NCI-H82 treated with DMSO at 0.1 percent for 48 hours (cell line): ENCODE measurements around the gene PIP5KL1.

ENCODE experiments used
- DNase-seq: peaks from one replicate; lab custom pipeline; 2025; ENCODE audit not compliant: unreplicated experiment; lab: John Stamatoyannopoulos, UW

PIP5KL1 gene

DNA sequence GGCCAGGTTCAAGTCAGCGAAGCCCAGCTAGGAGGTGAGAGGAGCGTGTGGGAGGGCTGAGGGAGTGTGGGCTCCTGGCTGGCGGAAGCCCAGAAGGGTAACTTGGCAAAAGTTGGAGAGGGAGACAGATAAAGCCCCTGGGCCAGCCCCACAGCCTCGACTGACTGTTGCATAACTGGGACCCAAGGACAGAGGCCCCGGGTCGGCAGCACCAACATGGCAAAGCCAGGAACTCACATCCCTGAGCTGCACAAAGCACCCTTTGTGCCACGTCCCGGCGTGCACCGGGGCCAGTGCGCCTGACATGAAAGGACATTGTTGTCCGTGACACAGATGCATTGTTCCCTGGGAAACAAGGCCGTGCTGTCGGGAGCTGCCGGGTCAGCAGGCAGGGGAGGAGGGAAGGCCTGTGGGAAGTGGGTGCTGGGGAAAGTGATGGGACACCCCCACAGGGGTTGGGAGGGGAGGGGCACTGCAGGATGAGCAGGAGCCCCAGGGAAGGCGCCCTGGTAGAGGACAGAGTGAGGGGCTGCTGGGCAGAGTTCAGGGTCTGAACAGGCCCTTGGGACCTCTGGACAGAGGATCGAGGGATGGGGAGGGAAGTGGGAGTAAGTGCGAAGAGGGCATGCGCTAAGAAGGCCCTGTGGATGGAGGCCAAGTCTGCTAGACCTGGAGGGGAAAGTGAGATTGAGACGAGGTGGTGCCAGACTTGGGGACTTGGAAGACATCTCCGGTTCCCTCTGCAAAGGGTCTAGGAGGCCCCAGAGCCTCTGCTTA lies 20.1 kb upstream of the PIP5KL1 start:
- no peak for DNase-seq

DNA sequence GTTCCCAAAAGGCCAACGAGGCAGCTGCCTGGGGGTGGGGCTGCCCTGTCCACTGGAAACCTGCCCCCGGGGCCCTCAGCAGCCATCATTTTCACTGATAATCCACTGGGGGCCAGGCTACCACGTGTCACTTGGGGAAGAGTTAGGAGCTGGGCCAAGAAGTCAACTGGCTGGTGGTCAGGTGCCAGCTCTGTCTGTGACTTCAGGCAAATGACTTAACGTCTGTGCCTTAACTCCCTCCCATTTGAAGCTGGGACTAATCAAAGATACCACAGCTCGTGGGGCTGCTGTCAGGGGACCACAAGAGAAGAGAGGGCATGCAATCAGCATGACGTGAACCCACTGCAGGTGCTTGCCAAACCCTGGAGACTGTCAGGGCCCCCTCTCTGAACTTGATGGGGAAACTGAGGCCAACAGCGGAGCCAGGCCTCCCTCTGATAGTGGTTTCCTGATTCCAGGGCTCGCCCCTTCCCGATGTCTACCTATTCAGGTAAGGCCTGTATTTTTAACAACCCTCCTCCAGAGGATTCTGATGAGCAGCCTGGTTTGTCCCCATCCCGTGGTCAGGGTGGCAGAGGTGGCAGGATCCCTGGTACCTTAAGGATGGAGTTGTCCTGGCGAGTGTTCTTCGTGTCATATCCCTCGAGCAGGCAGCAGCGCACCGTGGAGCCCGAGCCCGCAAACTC lies 19.4 kb upstream of the PIP5KL1 start:
- DNase-seq: no peak

DNA sequence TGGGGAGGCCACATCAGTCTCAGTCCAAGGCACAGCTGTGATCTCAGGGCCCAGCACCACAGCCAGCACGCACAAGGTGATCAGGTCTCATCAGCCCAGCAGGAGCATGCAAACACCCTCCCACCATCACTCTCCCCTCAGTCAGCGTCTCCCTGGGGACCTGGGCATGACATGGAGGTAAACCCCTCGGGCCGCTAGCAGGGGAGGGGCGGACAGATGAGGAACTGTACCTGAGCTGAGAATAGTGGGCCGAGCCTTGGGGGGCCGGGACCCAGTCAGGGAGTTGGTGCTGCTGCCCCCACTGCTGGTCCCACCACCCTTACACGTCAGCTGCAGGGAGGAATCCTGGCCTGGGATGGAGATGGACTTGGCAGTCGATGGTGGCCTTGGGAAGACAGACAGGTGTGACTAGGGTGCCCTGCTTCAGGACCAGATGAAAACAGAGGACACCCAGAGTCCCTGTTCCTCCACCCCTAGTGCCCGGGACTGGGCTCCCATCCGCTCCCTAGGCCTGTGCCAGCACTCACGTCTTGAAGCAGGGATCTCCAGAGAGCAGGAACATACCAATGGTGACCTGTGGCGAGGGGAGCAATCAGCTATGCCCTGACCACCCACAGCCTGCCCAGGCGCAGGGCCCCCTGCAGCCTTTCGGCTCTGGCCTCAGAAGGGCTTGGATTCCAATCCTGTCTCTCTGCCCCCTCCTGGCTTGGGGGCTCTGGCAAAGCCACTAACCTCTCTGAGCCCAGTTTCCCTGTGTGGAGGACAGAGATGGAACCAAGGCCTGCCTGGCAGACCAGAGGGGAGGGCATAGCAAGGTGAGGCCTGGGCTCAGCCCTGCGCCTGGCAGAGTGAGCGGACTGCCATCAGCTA lies 17.5 kb upstream of the PIP5KL1 start:
- no peak for DNase-seq

DNA sequence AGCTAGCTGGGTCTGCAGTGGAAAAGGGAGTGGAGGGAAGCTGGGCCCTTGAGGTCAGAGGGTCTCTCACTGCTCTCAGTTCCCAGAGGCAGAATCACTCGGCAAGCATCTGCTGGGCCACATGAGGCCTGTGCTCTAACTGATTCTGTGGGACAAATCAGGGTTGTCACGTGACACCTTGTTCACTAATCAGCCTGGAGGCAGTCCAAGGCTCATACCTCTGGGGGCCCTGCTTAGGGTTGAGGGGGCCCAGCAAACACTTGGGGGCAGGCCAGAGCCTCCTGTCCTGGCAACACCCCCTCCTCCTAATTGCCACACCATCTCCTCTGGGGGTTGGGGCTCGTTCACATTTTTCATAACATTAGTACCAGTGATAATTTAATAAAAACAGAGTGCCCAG lies 16.2 kb upstream of the PIP5KL1 start:
- DNase-seq: no peak

DNA sequence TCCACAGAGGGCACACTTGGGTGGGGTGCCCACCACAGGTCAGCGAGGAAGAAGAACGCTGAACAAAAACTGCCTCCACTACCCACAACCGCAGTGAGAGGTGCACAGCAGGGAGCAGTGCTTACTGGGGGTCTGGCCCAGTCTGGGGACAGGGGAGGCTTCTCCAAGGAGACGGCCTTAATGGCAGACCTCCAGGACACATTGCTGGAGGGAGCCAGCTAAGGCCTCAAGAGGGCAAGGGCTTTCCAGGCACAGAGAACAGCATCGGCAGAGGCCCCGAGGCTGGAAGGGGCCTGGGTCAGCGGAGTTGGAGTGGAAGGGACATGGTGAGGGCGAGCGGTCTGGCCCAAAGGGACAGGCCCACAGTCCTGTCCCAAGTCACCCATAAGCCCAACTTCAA lies 15.4 kb upstream of the PIP5KL1 start:
- DNase-seq: no peak

DNA sequence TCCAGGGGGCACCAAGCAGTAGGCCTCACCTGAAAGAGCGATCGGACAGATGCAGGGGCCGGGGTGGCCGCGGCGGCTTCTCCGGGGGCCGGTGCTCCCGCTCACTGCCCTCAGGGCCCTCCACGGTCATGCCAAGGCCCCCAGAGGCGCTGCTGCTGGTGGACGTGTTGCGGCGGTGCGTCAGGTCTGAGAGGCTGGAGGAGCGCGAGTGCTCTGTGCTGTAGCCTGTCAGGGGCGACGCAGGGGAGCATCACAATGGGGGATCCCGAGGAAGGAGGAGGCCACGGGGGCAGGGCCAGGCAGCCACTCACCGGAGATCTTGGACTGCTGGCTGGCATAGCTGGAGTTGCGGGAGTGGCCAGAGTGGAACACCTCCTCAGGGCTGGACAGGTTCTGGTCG lies 14.8 kb upstream of the PIP5KL1 start:
- DNase-seq: no peak

DNA sequence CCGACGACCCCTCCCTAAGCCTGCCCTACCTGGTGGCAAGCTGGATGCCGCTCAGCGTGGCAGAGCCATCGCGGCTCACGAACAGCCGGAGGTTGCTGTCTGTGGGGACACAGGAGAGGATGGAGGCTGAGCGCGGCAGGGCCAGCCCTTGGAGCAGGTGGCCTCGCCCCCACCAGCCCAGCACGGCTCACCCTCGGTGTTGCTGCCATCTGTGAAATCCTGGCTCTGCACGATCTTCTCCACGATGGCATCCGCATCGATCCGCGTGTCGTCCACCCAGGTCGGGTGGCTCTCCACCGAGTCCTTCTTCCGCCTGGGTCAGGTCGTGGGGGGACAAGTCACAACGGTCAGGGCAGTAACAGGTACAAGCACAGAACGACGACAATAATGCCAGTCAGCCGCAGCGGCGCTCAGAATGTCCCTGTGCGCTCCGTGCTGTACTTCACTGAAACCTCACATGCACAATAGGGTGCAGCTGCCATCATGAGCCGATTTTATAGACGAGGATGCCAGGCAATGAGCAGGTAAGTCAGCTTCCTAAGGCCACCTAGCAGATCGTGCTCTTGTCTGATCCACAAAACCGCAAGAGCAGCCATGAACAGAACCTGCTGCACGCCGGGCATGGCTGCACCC lies 14.1 kb upstream of the PIP5KL1 start:
- no peak for DNase-seq

DNA sequence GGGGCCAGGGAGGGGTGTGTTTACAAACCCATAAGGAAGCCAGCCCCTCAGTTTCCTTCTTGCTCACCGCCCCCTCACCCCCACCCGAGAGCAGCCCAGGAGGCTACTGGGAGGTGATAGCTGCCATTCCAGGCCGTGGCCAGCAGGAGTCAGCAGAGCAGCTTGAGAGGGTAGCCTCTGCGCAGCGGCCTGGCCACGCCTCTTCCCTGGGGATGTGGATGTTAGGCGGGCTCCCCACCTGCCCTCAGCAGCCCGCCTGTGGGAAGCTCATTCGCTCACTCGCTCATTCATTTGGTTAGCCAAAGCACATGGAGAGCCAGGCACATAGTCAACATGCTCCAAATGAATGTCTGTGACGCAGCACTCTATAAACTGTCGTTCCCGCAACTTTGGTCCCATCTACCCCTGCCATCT lies 13.2 kb upstream of the PIP5KL1 start:
- peak; percentile 32 for DNase-seq

DNA sequence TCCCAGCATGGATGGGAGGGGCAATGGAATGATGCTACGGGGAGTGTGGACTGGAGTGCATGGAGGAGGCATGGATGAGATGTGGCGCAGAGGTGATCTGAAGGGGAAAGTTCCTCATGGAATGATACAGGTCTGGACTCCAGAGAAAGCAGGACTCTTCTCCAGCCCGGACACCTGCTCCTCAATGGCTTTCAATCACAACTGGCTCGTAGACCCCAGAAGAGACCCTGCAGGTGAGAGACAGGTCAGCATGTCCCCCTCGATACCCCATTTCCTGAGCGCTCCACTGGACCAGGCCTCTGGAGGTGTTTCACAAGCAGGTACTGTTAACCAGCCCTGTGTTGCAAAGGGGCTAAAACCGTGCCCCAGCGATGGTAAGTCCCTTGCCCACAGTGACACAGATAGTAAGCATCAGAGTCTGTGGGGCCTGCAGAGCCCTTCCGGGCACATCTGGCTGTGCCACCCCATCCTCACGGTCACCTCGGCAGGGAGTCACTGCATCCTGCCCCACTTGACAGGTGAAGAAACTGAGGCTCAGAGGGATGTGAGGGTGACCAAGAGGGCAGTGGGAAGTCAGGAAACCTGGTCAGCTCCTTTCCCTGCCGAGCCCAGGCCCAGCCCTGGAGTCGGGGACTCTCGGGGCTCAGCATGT lies 12.6 kb upstream of the PIP5KL1 start:
- DNase-seq: no peak

DNA sequence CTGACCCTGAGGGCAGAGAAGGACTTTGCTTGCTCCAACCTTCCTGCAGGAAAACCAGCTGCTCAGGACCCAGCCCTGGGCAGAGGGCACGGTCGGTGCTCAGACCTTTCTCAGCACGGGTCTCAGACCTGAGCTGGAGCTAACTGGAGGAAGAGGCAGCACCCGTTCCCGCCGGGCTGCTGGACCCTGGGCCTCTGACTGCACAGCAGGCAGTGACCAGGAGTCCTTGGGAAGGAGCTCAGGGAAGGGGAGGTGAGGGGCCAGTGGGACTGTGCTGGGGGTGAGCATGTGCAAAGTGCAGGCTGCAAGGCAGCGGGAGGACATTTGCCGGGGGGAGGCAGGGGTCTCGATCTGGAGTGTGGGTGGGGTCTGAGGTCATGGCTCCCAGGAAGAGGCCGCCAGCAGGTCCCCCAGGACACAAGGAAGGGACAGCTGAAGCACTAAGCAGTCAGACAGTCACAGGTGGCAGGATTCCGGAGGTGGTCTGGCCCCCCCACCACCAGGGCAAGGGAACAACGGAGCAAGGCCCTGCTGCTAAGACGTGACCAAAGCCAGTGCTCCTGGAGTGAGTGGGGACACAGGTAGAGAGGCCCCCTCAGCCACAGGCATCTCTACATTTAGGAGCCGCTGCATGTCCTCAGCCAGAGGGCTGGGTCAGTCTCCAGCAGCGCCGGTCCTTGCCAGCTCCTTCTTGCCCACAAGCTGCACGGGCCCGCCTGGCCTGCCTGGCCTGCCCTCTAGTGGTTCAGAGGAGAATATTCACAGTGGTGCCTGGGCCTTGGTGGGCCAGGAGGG lies 11.8 kb upstream of the PIP5KL1 start:
- peak; percentile 24 for DNase-seq

DNA sequence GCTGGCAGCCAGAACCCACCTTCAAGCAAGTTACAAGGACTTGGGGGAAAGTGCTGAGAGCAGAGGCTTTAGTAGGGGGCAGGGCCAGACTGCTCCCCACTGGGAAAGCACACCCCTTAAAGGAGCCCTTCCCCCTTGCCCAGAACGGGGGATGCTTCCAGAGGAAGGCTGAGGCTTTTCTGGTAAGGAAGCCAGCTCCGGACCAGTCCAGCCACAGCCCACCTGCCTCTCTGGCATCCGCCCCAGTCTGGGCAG lies 11.3 kb upstream of the PIP5KL1 start:
- no peak for DNase-seq

DNA sequence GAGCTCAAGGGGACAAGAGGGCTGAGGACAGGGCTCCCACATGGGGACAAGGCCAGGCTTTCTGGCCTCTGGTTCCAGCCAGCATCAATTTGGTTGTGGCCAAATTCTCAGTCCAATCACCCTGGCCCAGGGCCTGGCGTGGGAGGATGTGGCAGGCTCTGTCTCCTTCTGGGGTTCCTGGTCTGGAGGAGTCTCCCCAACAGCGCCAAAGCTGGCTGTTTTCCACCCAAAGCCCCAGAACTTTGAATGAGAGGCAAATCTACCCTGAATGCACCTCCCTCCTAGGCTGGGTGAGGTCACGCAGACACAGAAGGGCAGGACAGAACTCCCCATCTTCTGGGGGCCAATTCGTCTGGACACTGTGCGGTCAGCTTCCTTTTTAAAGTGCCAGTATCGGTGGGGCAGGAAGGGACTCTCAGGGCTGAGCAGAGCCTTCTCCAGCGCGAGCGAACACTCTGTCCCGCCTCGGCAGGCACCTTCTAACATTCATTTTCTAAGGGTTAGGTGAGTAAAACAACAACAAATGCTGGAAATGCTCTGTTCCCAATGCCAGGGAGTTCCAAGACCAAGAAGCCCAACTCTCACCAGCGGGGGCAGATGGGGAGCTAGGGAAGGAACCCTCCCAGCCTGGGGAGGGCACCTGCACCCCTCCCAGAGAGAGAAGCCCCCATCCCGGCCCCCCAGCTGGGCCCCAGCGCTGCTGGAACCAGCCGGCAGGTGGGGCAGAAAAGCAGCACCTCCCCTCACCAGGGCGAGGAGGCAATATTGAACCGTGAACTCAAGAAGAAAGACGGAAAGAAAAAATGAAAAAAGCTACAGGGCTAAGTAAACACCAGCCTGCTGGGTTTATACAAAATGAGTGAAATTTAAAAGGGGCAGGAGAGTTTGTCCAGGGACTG lies 10.7 kb upstream of the PIP5KL1 start:
- DNase-seq: no peak

DNA sequence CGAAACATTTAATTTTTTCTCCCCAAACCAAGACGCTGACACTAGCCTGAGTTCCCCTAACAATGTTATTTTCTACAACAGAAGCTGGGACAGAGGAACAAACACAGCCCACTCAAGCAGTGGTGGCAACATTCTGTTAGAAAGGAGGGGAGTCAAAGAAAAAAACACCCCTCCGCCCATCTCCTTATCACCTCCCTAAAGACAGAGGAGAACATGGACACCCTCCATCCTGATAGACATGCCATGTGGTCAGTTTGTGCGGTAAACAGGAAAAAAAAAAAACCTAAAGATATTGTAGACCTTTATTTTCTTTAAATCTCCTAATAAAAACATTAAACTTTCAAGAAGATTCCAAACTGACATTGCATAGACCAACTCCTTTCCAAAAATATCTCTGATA lies 10.0 kb upstream of the PIP5KL1 start:
- no peak for DNase-seq

DNA sequence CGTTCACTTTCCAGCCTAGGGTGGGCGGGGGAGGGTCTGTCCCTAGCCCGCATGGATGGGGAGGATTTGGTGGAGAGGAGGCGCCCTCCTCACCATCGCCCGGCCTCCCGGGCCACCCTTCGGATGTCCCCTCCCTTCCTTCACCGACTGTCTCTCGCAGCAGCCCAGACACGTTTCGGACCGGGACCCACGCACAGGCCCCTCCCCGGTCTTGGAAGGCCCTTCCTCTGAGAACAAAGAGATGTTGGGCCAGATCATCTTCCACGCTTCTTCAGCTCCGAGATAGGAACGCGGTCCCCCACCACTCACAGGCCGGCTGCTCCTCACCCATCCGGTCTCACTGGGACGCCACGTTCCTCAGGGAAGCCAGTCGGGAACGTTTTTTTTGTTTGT lies 7.7 kb upstream of the PIP5KL1 start:
- DNase-seq: no peak

DNA sequence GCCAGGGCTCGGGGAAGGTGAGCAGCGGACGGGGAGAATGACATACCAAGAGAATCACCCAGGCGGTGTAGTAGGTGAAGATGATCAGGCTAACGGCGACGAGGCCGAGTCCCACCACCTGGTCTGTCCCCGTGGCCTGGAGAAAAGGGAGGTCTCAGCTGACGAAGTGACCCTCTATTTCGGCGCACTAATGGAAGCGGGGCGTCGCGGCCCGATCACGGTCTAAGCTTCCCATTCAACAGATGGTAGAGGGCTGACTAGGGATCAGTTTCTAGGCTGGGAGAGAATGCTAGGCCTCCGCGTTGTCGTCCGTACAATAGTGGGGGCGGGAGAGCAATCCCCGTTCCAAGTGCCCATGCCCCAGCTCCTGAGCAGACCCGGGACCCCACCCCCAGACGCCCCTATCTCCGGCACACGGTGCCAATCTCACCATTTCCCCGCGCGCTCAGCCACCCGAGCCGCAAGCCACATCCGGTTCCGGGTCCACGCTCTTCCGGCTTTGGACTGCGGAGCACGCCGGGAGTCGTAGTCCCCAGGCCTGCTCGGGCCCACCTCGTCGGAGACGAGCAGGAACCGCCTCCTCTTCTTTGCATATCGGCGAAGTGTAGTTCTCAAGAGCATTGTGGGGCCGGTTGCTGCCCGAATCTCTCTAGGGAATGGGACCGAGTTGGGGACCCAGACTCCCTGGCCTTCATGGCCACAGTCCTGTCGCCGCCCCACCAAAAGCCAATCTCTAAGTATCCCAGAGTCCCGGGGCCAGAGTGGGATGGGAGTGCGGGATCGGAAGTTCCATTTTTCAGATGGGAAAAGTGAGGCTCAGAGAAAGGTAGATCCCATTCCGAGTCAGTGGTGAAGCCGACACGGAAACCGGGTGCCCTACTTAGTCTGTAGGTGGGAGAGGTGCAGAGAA lies 7.1 kb upstream of the PIP5KL1 start, which contains the start of gene DPM2:
Gene DPM2, minus strand, starts transcription at position 467 of the 910 bp plus-strand sequence. Its CDS starts 34 bp downstream, at position 433.
- DNase-seq: peak; percentile 44

DNA sequence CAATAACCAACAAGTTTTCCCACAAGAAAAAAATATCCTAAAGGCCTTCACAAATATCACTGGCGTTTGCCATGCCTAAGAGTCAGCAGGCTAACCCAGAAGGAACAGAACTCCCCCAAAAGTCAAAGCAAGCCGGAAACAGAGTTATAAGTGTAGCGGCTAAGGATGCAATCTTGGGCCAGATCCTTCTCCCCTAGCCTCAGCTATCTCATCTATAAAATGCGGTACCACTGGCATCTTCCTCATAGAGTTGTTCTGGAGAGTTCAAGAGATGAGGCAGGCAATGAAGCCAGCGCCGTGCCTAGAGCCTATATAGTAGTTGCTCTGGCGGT lies 6.4 kb upstream of the PIP5KL1 start:
- DNase-seq: no peak

DNA sequence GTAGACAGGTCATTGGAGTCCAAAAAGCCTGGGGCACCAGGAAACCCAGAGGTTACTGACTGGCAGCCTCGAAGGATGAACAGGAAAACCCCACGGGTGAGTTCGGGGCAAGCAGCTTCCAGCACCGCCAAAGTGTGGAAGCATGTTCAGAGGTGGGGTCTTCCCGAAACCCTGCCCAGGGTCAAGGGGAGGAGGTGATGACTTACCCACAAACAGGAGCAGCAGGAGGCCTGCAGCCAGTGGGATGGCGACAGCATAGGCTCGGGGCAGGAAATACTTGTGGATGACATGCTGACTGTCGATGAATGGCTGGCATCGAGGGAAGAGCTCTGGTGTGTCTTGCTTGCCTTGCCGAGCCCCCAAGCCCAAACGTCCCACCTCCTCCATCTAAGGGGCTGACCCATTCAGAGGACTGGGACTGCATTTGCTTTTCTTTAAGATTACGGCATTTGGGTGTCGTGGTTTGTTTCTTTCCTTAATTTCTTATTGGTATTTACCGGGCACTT lies 5.8 kb upstream of the PIP5KL1 start:
- DNase-seq: no peak

DNA sequence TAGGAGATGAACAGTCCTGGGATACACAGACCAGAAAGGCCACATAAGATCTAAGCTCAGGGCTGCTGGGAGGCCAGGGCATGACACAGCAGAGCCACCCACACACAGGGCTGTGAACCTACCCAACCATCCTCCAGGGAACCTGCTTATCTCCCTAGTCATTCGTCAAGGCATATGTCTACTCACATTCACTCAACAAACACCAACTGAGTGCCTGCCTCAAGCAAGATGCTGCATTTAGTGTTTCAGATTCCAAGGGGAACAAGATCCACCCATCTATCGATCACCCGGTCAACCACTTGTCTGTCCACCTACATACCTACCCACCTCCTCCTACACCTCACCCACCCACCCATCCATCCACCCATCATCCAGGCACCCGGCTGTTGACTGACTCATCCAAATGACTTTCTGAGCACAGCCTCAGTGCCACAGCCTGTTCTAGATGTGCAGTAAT lies 5.2 kb upstream of the PIP5KL1 start:
- no peak for DNase-seq
